Subcutaneous adipose tissue (tissue), 4 donors: ENCODE data around the gene SOAT2. TPM values are rescaled to one million over a fixed set of nuclear protein-coding genes. Genes with fewer than 3 reads are reported as not detected.

Source experiments
- total RNA-seq, 4 donors: library from RNA; depleted of rRNA; stranded (reverse); fragments of >200 nt; gene quantifications; one replicate each; pipeline ENCODE4 v1.1.0, GENCODE V29; 2016
- TF ChIP-seq, protein P1 (sequence below): fragments of 450-650 bp; IDR thresholded peaks from one replicate; pipeline ENCODE4 v1.5.1; 2016; ENCODE audit warnings: low read depth, mild to moderate bottlenecking, control low read depth, antibody characterized with exemption, moderate library complexity

The SOAT2 gene
- total RNA-seq, 4 donors from 2014 or later: 0.38 TPM; not detected in 3

DNA sequence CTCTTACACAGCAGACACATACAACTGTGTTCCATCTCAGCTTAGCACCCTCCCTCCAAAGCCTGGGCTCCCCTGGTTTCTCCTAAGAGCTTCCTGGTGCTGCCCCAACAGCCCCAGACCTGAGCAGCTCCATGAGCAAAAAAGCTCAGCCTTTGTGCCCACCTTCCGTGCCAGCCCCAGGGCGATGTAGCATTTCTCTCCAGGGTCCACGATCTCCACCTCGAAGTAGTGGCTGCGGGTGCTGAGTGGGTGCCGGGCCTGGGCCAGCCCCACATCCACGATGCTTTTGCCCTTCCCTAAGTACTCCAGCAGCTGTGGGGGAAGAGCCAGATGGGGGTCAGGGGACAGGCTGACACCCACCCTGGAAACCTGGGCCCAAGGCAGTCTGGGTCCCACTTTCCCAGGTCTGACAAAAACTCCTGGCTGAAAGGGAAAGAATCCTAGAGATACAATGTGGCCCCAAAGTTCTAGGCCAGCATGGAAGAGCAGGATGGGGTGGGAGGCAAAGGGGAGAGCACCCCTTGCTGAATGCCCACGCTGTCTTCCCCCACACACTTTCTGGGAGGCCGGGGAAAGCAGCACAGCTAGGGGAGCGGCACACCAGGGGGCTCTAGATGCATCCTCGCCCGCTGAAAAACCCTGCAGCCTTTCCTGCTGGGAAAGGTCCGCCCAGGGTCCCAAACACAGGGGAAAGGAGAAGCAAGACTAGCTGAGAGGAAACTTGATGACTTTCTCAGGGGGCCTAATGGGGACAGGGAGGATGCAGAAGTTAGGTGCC is 35.1 kb upstream of the SOAT2 start:
- TF ChIP-seq, protein P1, sequence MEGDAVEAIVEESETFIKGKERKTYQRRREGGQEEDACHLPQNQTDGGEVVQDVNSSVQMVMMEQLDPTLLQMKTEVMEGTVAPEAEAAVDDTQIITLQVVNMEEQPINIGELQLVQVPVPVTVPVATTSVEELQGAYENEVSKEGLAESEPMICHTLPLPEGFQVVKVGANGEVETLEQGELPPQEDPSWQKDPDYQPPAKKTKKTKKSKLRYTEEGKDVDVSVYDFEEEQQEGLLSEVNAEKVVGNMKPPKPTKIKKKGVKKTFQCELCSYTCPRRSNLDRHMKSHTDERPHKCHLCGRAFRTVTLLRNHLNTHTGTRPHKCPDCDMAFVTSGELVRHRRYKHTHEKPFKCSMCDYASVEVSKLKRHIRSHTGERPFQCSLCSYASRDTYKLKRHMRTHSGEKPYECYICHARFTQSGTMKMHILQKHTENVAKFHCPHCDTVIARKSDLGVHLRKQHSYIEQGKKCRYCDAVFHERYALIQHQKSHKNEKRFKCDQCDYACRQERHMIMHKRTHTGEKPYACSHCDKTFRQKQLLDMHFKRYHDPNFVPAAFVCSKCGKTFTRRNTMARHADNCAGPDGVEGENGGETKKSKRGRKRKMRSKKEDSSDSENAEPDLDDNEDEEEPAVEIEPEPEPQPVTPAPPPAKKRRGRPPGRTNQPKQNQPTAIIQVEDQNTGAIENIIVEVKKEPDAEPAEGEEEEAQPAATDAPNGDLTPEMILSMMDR: no peak

DNA sequence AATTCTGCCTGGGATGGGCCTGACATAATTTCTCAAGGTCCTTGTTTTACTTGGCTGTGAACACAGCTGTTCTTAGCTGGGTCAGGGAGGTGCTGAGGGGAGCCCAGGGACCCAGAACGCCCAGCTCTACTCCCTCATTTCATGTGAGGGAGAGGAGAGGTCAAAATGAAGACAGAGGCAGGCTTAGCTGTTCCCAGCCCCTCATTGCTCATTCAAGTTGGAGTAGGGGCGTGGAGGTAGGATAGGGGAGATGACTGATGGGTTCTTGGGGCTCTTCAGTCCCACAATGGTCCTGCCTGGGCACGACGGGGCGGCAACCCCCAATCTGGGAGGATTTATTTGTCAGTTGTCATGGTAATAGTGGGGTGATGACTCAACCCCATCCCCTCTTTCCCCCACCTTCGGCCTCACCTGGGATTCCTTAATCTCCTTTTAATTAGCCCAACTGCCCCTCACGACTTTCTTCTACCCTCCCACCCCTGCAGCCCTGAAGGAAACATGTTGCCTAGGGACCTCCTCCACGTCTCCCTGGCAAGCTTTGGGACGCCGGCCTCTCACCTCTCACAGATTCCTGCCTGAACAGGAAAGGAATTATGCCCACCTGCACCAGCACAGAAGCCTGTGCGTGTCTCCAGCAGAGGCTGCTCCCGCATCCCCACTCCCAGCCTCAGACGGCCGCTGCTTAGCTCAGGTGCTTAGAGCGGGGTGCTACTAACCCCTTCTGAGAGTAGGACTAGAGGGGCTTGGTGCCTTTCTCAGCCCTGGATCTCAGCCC is 34.3 kb upstream of the SOAT2 start:
- TF ChIP-seq, protein P1: no peak

DNA sequence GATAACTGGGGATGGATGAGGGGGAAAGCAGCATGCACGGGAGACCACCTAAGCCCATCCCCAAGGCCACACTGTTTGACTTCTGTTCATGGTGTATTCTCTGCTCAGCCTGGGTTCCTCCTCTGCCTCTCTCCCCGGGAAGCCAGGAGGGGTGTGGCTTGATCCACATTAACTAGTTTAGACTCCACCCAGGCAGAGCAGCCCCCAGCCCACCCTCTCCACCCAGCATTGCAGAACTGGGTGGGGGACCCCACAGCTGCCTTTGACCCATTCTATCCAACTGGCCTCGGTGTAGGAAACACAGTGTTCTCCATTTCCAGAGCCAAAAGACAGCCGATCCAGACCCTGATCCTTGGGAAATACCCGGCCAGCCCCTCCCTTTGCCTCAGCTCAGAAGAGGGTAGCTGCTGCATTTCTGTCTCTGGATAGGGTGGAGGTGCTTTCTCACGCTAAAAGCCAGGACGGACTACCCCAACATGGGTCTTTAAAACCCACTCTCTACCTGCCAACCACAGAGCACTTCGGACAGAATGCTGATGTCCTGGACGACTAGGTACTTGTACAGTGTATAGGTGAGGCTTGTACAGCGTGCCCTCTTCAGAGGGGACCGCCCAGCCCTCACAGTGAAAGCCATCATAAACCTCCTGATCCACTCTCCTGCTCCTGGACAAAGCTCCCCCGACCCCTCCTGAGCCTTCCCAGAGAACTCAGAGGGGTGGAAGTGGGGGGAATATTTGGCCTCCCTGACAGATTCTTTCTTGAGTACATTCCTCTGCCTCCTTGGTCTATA is 33.5 kb upstream of the SOAT2 start:
- TF ChIP-seq, protein P1: no peak

DNA sequence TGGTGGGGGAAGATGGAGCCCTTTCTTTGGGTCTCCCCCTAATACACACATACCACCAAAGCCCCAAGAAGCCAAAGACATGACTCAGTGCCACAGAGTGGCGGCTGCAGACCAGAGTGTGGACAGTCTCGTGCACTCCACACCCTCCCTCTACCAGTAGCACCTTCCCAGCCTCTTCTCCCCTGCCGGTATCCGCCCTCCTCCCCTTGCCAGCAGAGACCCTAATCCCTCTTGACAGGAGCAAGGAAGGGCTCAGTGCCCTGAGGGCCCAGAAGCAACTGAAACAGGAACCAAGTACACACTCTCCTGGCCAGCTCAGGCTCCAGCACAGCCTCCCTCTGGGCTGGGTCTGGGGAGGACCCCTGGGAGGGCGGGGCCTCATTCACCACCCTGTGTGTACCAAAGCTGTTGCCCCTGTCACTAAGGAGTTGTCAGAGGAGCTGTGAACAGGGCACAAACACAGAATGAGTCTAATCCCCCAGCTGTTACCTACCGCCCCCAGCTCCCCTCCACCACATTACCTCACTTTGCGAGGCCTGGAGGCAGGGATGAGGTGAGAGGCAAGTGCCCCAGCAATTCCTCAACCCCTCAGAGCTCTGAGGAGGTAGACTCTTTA is 32.3 kb upstream of the SOAT2 start:
- TF ChIP-seq, protein P1: no peak

DNA sequence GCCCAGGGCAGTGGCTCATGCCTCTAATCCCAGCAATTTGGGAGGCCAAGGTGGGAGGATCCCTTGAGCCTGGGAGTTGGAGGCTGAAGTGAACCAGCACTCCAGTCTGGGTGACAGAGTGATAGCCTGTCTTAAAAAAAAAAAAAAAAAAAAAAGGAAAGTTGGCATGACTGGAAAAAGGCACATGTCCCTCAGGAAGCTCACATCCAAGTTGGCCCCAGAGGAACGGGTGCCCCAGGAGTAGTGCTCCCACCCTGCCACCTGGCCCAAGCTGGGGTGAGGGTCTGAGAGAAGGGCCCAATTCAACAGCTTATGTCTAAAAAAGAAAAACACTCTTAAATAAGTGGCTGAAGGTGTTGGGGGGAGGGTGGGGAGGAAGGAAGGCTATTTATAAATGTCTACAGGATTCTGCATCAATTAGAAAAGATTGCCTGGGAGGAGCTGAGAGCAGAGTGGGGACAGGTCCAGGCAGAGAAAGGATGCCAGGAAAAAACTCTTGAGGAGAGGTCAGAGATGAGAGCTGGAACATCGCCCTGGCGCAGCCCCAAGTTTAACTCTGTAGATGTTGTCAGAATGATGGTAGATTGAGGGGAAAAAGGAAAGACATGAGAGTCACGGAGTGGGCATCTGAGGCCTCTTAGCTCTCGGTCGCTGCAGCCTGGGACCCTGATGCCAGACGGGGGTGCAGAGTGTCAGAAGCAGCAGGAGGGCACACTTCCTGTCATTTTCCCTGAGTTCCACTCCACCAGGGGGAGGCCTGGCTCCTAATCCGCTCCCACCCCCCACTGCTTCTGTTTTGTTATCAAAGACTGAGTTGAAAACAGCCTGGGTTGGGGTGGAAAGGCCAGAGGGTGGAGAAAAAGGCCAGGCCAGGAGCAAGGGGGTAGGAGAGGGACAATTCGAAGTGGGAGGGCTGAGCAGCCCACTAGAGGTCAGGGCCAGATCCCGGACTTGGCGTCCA is 31.4 kb upstream of the SOAT2 start:
- TF ChIP-seq, protein P1: no peak

DNA sequence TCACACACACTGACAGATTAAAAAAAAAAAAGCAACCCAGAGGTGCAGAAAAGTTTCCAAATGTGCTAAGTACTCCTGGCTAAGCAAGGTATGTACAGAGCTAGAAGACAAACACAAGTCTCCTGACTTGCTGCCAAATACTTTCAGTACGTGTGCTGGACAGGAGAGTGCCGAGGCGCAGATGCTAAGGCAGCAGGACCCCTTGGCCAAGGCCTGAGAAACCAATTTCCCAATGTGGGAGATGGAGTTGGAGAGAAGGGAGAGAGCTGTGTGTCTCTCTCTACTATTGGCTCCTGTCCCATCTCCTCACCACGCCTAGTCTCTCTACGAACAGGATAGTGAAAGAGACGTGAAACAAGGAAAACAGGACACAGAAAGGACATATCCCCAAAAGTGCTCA is 29.4 kb upstream of the SOAT2 start:
- TF ChIP-seq, protein P1: no peak
